Inflammatory macrophage treated with lipopolysaccharide for 1 hour (primary cell): ENCODE measurements around the gene CTPS2.
"Not testable (repeated sequence)": the region's sequence is repeated elsewhere in the genome, so short reads cannot be mapped to it uniquely, and the experiment has no call there.

Experiments used
- DNase-seq, 2 donors: peaks; one replicate each; pipeline ENCODE4 v3.0.0-alpha.2; 2020 to 2022

CTPS2 gene

DNA sequence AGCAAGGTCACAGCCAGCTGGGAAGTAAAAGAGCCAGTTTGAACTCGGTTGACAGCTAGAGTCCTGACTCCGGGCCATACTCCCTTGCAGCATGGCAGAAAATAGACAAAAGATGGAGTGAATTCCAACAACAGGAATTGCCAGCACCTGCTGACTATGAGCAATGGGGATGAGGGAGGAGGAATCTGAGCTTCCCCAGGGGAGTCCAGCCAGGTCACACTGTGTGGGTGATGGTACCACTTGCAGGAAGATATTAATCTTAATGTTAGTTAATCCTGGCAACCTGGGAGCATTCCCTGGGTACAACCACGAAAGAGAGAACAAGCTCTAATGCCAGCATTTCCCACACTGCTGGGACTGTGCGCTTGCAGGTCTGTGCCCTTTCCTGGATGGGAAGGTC lies 110.6 kb downstream of the CTPS2 start:
- DNase-seq: no peak

- no peak for DNase-seq
Measured at GRCh38 chrX:16594490-16594889, 118.0 kb downstream of the CTPS2 start.

DNA sequence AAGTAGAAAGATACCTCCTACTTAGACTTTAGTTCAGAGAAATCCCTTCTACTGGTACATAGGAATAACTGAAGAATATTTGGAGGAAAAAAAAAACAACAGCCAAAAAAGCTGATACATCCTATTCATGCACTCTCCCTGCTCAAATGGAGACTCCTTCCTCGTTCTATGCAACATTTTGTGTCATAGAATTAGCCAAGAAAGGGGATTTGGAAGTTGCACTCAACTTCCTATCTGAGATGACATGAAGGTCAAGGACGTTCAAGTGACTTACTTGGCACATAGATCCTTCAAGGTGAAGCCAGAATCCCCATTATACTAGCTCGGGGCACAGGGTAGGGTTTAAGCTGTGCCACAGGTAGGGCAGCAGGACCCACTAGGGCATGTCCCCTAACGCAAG lies 118.7 kb downstream of the CTPS2 start:
- DNase-seq: peak; percentile 66 to 73

GRCh38 chrX:16592194-16592770 lies 120.2 kb downstream of the CTPS2 start:
- DNase-seq: no peak

DNA sequence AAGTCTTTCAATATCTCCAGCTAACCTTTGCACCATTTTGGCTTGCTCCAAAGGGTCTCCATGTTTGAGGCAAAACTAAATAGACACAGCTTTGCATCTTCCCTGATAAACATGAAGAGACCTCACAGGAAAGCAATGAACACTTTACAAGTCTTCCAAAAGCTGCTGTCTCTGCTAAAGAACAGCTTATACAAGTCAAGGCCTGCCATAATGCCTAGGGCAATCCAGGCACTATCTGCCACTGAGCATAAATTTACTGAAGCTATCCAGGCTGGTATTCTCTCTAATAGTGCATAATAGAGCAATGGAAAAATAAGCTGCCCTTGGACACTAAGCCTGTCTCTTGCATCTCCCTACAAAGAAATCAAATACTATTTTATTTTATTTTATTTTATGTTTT lies 122.6 kb downstream of the CTPS2 start:
- DNase-seq: no peak

DNA sequence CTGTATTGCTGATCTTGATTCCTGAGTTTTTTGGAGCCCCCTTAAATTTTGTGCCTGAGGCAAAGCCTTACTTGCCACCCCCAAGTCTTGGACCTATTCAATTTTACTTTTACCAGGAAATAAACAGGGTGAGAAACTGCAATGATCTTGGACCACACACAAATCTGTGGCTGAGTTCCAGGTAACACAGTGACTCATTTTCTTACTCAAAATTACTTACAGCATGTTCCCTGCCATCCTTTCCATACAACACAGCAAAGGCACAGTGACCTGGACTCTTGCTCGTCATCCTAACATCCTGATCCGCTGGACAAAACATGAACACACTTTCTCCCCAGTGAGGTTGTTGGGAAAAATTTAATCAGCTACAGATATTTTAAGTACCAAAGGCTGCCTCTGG lies 123.3 kb downstream of the CTPS2 start:
- no peak for DNase-seq

- no peak for DNase-seq
Measured at GRCh38 chrX:16588266-16588665, 124.2 kb downstream of the CTPS2 start.

- no peak for DNase-seq
Measured at GRCh38 chrX:16587836-16588235, 124.6 kb downstream of the CTPS2 start.

DNA sequence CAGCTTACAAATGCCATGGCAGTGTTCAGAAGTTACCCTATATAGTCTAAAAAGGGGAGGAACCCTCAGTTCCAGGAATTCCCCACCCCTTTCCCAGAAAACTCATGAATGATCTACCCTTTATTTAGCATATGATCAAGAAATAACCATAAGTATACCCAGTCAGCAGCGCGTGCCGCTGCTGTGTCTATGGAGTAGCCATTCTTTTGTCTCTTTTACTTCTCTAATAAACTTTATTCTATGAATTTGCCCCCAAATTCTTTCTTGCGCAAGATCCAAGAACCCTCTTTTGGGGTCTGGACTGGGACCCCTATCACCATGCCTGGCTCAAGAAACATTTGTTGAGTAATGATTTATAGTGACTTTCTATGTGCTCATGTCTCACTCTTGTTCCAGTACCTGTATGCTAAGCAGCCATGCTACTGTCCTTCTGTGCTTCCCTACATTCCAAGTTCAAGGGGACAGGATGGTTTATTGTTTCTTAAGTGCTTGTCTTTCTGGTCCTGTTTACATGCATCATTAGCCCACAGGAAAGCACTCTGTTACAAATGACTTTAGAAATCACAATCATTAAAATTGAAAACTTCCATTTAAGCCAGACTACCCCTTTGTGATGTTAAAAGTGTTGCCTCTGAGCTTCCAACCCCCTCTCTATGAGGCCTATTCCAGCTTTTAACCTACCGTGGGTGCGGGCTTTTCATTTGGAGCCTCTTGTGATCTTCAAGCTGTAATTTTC lies 125.9 kb downstream of the CTPS2 start:
- no peak for DNase-seq

GRCh38 chrX:16585486-16586376 lies 126.7 kb downstream of the CTPS2 start:
- DNase-seq: no peak

DNA sequence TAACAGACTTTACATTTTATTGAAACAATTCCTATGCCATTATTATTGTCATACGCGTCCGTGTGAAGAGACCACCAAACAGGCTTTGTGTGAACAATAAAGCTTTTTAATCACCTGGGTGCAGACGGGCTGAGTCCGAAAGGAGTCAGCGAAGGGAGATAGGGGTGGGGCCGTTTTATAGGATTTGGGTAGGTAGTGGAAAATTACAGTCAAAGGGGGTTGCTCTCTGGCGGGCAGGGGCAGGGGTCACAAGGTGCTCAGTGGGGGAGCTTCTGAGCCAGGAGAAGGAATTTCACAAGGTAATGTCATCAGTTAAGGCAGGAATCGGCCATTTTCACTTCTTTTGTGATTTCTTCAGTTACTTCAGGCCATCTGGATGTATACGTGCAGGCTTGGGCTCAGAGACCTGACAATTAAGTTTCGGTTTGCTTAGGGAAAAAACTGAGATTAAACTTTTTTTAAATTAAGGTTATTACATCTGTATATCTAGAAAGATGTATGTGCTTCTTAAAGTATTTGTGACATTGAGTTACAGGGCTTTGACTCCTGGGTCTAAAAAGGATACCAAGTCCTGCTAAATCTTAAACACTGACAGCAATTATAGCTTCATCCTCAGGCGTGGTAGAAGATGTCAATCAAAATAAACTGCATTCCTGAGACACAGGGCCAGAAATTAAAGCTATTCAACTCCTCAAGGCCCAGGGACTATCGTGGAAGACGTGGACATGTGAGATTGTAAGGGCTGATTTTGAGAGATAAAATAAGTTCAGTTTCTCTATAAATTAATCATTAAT lies 132.3 kb downstream of the CTPS2 start:
- not testable (repeated sequence) for DNase-seq

DNA sequence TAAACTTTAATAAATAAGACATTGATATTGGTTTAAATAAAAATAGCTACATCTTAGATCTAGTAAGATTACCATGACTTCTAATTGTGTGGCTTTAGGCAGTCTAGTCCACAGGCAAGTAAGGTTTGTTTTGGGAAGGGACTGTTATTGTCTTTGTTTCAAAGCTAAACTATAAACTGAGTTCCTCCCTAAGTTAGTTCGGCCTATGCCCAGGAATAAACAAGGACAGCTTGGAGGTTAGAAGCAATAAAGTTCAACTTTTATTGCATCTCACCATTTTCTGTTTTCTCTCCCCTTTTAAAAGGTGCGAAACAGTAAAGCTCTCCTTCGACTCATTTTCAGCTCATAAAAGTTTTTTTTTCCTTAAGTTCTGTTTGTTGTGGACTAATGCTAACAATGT lies 133.0 kb downstream of the CTPS2 start:
- DNase-seq: no peak

- DNase-seq: no peak
Measured at GRCh38 chrX:16578218-16578617, 134.3 kb downstream of the CTPS2 start.

GRCh38 chrX:16577483-16578029 lies 134.9 kb downstream of the CTPS2 start:
- DNase-seq: no peak

DNA sequence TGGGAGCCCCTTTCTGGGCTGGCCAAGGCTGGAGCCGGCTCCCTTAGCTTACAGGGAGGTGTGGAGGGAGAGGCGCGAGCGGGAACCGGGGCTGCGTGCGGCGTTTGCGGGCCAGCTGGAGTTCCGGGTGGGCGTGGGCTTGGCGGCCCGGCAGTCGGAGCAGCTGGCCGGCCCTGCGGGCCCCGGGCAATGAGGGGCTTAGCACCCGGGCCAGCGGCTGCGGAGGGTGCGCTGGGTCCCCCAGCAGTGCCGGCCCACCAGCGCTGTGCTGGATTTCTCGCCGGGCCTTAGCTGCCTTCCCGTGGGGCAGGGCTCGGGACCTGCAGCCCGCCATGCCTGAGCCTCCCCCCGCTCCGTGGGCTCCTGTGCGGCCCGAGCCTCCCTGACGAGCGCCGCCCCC lies 137.1 kb downstream of the CTPS2 start:
- DNase-seq: not testable (repeated sequence)

DNA sequence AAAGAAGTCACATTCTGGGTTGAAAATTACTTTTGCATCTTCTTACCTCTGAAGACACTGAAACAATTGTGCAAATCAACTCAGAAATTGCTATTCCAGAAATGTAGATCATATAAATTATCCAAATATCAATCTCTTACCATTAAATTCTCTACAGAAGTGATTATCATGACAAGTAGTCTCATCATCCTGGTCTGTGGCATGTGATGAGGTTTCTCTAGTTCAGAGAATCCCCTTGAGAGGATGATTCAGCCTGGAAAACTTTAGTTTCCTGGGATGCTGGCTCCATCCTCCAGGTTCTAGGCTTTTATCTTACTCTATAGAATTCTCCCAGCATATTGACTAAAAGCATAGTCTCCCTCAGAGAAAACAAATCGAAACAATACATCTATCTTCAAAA lies 138.7 kb downstream of the CTPS2 start:
- no peak for DNase-seq

GRCh38 chrX:16567681-16568080 lies 144.8 kb downstream of the CTPS2 start:
- no peak for DNase-seq

- DNase-seq: no peak
Measured at GRCh38 chrX:16566571-16566970, 145.9 kb downstream of the CTPS2 start.

- no peak for DNase-seq
Measured at GRCh38 chrX:16560173-16560572, 152.3 kb downstream of the CTPS2 start.

GRCh38 chrX:16559206-16559619 lies 153.3 kb downstream of the CTPS2 start:
- no peak for DNase-seq

- DNase-seq: no peak
Measured at GRCh38 chrX:16558489-16558888, 154.0 kb downstream of the CTPS2 start.

DNA sequence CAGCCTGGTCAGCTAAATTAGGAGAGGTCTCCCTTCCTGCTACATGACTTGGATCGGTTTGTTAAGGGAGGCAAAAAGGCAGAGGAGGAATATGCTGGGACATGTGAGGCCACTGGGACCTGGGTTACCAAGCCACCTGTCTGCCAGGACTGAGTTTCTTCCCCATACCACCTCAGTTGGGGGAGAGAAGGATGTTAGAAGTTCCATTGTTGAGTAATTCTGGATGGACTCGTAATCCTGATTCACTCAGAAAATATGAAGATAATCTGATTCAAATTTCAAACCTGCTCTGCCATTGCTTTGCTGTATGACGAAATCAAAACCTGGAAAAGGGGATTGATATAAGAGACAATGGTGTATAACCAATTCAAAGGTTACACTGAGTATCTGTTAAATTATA lies 159.9 kb downstream of the CTPS2 start:
- no peak for DNase-seq

DNA sequence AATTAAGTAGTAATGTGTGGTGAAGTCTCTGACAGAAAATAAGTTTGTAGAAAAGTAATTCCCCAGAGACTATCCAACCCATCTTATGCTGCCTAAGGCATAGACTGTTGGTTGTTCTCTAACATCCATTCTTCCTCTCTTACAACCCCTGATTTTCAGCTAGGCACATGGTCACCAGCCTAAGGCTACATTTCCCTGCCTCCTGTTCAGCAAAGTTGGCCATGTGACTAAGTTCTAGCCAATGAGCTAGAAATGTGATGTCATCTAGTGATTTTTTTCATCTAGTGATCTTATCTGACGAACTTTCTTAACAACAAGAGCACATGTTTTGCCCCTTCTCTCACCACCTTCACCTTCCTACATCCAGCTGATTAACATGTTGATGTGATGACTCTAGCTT lies 164.8 kb downstream of the CTPS2 start:
- DNase-seq: no peak
